VCaP (cell line): ENCODE data around the gene RTTN.

ENCODE experiments used
- H3K27ac ChIP-seq: fragments of 450-650 bp; 2 replicates; pipeline ENCODE4 v1.5.1; 2017
- TF ChIP-seq, protein P1 (sequence below): fragments of 450-650 bp; conservative IDR thresholded peaks from 2 replicates; pipeline ENCODE4 v1.5.1; 2017; ENCODE audit warnings: mild to moderate bottlenecking, moderate library complexity

RTTN gene

GRCh38 chr18:69953191-69953590 is 252.3 kb downstream of the RTTN start:
- no peak overlapping the region for H3K27ac ChIP-seq
- TF ChIP-seq, protein P1, sequence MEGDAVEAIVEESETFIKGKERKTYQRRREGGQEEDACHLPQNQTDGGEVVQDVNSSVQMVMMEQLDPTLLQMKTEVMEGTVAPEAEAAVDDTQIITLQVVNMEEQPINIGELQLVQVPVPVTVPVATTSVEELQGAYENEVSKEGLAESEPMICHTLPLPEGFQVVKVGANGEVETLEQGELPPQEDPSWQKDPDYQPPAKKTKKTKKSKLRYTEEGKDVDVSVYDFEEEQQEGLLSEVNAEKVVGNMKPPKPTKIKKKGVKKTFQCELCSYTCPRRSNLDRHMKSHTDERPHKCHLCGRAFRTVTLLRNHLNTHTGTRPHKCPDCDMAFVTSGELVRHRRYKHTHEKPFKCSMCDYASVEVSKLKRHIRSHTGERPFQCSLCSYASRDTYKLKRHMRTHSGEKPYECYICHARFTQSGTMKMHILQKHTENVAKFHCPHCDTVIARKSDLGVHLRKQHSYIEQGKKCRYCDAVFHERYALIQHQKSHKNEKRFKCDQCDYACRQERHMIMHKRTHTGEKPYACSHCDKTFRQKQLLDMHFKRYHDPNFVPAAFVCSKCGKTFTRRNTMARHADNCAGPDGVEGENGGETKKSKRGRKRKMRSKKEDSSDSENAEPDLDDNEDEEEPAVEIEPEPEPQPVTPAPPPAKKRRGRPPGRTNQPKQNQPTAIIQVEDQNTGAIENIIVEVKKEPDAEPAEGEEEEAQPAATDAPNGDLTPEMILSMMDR, result no peak
